HG03439 (cell line): ENCODE results near the gene DACT2.
"Not testable (repeated sequence)": the region's sequence is repeated elsewhere in the genome, so short reads cannot be mapped to it uniquely, and the experiment has no call there.

Source experiments
- ATAC-seq: cut with Tn5 transposase; IDR thresholded peaks from one replicate; pipeline ENCODE4 v1.9.1; 2021; ENCODE audit warnings: mild to moderate bottlenecking, moderate library complexity; ENCODE audit not compliant: unreplicated experiment

DACT2 gene

GRCh38 chr6:168285456-168285855 is 34.1 kb downstream of the DACT2 start:
- no peak for ATAC-seq

- ATAC-seq = no peak
Measured at GRCh38 chr6:168284187-168284586, 35.4 kb downstream of the DACT2 start.

- ATAC-seq = no peak
Measured at GRCh38 chr6:168283686-168284025, 35.9 kb downstream of the DACT2 start.

- ATAC-seq = no peak
Measured at GRCh38 chr6:168282985-168283685, 36.4 kb downstream of the DACT2 start.

- no peak for ATAC-seq
Measured at GRCh38 chr6:168281826-168282225, 37.8 kb downstream of the DACT2 start.

- ATAC-seq = not testable (repeated sequence)
Measured at GRCh38 chr6:168281314-168281713, 38.3 kb downstream of the DACT2 start.

GRCh38 chr6:168280899-168281245 is 38.7 kb downstream of the DACT2 start:
- ATAC-seq = no peak

GRCh38 chr6:168280020-168280898 is 39.3 kb downstream of the DACT2 start:
- no peak for ATAC-seq

GRCh38 chr6:168279403-168279935 is 40.1 kb downstream of the DACT2 start:
- no peak for ATAC-seq

GRCh38 chr6:168278904-168279303 is 40.7 kb downstream of the DACT2 start:
- ATAC-seq = no peak

GRCh38 chr6:168277274-168277669 is 42.3 kb downstream of the DACT2 start:
- no peak for ATAC-seq

GRCh38 chr6:168276576-168277273 is 42.9 kb downstream of the DACT2 start:
- no peak for ATAC-seq

GRCh38 chr6:168275168-168275567 is 44.4 kb downstream of the DACT2 start:
- no peak for ATAC-seq

GRCh38 chr6:168274037-168274952 is 45.3 kb downstream of the DACT2 start:
- no peak for ATAC-seq

GRCh38 chr6:168273441-168274036 is 46.0 kb downstream of the DACT2 start:
- ATAC-seq = no peak

- no peak for ATAC-seq
Measured at GRCh38 chr6:168272415-168273325, 46.9 kb downstream of the DACT2 start.

GRCh38 chr6:168270274-168271172 is 49.1 kb downstream of the DACT2 start:
- ATAC-seq = no peak
